ENCODE measurements around the gene NCOR1.
"Not testable (repeated sequence)": the region's sequence is repeated elsewhere in the genome, so short reads cannot be mapped to it uniquely, and the experiment has no call there.

The NCOR1 gene

DNA sequence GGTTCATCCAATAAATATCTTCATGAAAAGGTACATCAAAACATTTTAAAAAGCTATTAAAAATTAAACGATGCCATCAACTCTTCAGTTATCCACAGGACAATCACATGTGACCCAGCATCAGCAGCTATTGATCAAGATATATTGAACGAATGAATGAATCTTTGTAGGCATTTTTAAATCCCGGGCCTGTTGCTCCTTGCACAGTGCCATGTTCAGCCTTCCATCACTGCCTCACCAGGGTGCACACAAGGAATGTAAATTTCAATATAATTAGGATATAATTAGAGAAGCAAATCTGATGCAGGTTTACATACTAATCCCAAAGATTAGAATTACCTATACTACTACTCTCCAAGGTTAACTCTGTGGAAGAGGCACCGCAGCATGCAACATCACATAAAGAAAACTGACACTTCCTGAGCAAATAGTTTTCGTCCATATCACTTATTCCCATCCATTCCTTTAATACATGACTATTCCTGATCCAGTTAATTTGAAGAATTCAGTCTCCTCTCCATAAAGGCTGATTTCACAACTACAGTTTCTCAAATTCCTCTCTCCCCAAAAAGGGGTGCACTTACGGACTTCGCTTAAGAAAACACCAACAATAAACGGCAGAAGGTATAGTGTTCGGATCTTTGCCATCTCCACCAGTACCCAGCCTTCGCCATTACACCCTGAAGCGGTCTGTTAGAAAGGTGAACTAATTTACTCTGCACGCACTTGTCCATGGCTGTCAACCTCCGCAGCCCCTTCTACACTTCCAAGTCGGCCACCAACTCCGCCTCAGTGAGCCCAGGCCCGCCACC is 938 bp downstream of the NCOR1 start:
- DNase-seq = no peak

DNA sequence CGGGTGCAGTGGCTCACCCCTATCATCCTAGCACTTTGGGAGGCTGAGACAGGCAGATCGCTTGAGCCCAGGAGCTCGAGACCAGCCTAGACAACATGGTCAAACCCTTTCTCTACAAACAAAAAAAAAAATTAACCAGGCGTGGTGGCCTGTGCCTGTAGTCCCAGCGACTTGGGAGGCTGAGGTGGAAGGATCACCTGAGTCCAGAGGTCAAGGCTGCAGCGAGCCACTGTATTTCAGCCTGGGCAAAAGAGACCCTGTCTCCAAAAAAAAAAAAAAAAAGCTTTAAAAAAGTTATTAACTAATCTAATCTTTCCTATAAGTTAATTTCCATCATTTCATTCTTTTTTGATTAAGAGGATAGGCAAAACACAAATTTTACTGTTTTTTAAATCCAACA is 2.5 kb downstream of the NCOR1 start:
- DNase-seq = no peak

DNA sequence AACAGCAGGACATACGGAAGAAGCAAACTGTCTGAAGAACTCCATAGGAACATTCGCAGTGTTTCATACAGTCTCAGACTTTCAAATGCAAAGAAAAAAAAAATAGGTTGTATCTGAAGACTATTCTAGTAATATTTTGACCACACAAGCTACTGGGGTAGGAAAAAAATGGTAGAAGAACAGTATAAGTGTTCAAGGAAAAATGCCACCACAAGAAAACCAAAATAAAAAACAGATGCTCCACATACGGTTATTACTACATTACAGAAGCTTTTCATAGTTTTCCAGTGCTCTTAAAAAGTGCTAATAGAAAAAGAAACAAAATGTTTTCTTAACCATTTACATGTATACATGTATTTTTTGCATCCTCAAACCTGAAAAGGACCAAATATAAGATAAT is 3.7 kb downstream of the NCOR1 start:
- no peak for DNase-seq

DNA sequence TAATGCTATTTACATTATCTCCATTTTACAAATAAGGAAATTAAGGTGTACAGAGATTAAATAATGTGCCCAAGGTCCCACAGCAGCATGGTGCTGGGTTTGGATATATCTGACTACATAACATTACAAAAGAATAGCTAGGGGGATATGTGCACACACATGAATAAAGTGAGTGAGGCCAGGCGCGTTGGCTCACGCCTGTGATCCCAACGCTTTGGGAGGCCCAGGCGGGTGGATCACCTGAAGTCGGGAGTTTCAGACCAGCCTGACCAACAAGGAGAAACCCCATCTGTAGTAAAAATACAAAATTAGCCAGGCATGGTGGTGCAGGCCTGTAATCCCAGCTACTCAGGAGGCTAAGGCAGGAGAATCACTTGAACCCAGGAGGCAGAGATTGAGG is 10.6 kb downstream of the NCOR1 start:
- not testable (repeated sequence) for DNase-seq

DNA sequence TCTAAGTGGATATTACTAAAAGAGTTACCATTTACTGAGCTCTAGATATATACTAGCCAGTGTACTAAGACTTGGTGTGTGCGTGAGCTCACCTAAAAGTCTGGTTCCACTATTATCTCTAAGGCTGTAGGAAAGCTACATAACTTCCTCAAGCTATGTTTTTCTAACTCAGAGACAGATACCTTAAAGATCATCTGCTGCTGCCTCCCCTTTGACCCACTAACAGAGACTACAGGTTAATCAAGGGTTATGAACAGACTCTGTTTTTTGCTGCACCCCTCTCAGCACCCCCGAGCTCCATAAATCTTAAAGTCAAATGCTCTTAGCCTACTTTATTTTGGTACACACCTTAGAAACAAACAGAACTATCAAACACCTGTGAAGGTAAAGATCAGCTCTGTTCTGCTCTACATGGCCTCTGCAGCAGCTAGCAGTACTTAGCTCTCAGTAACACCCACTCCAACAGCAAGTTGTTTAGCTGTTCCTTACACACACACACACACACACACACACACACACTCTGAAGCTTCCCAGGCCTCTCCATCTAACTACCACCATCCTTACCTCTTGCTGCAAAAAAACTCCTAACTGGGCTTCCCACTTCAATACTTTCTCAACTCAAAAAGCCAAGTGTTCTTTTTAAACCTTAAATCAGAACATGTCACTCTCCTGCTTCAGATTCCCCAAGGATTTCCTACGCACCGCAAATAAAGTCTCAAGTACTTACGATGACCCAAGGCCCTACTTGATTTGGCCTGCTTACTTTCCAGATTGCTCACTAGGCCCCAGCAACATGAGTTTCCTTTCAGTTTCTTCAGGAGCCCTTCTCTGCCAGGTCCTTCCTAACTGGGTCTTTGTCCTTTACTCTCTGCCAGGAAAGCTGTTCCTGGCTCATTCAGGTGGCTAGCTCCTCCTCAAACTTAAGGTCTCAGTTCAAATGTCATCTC is 12.5 kb downstream of the NCOR1 start:
- DNase-seq = not testable (repeated sequence)

DNA sequence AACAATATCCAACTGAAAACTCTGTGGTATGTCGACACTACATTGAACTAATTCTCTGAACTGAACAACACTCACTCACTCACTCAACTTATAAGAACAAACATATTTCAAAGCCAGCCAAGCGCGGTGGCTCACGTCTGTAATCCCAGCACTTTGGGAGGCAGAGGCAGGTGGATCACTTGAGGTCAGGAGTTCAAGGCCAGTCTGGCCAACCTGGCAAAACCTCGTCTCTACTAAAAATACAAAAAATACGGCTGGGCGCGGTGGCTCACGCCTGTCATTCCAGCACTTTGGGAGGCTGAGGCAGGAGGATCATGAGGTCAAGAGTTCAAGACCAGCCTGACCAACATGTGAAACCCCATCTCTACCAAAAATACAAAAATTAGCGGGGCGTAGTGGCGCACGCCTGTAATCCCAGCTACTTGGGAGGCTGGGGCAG is 13.6 kb downstream of the NCOR1 start:
- DNase-seq = not testable (repeated sequence)

DNA sequence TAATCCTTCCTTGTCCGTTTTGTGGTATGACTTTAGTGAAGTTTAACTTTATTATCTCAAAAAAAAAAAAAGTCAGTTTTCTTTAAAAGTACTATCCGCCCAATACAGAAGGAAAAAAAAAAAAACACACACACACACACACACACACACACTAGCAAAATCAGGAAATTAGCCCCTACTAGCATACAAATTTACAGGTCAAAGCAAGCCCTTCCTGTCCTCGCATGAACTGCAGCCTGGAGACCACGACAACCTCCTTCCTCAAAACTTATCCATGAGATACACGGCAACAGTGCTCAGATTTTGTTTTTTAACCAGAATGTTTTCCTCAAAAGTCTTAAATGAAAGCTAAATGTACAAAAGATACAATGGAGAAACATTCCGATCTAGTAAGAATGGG is 16.2 kb downstream of the NCOR1 start:
- DNase-seq = no peak

DNA sequence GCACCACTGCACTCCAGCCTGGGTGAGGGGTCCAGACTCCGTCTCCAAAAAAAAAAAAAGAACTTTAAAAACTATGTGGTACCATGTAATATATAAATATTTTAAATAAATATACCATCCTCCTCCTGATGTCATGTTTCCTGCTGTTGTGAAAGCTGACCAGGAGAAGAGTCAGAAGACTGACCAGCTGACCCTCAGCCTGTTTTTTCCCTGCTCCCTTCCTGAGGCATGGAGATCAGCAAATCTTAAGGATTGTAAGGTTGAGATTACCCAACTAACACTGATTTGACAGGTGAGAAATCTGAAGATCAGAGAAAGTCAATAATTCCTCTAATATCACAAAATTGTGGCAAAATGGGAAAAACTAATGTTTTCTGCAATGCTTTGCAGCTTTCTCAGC is 18.1 kb downstream of the NCOR1 start:
- no peak for DNase-seq

DNA sequence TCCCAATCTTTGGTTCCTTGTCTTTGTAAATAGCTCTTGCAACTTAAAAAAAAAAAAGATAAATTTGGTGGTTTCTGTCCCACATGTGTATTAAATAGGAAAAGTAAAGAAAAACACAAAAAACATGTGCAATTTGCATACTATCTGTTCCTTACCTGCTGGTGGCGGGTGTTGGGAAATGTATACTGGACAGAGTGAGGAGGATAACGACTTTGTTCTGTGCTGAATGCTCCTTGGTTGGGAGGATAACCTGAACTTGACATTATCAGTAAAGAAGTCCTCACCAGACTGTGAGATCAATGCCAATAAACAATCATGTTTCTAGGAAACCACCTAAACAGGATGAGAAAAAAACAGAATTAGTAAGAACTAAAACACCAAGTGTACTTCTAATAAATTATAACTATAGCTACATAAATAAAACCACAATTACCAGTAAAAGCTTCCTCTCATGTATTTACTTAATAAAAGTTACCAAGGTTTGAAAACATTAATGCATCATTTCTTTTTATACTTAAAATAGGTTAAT is 21.0 kb downstream of the NCOR1 start:
- not testable (repeated sequence) for DNase-seq

DNA sequence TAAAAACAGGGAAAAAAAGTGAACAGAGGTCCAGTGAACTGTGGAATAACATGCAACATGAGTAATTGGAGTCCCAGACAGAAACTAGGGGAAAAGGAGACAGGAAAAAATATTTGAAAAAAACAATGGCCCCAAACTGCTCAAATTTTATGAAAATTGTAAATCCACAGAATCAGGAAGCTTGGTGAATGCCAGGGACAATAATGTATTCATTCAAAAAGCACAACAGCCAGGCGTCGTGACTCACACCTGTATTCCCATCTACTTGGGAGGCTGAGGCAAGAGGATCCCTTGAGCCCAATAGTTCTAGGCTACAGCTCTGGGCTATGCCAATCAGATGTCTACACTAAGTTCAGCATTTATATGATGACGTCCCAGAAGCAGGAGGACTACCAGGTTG is 23.7 kb downstream of the NCOR1 start:
- DNase-seq = no peak

DNA sequence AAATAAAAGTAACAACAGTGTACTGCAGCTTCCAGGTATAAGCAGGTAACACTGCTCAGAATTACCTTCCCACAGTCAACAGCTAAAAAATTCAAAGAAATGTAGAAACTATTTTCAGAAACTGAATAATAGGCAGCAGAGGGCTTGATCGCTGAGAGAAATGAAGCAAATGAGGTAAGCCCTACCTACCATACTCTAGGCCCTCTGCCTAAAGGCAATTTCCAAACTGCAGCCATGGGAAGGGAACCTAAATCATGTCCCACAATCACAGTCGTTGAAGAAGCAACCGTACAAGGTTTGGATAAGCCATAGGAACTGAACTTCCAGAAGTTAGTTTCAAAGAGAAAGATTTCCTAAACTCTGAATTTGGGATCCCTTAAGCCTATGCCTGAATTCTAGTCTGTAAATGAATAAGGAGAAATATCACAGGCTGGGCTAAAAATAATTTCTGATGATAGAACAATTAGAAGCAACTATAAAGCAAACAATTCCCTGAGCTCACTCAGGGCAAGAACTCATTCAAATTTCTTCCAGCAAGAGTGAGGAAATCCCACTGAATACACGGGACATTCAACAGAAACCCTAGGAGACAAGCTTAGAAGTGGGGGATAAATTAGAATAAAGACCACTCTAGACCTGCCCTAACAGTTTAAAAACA is 24.5 kb downstream of the NCOR1 start:
- no peak for DNase-seq

DNA sequence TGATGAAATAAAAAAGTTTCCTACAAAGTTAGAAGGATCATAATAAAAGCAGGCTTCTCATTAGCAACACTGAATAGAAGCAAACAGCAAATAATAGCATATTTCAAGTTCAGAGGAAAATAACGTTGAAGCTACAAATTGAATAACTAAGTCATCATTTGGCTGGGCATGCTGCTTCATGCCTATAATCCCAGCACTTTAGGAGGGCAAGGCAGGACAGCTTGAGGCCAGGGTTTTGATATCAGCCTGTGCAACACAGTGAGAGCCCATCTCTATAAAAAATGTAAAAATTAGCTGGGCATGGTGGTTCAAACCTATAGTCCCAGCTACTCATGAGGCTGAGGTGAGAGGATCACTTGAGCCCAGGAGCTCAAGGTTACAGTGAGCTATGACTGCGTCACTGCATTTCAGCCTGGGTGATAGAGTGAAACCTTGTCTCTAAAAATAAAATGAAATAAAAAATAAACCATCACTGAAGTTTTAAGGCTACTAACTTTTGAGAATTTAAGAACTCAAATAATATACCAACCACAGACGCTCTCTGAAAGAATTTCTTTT is 25.5 kb downstream of the NCOR1 start:
- DNase-seq = no peak

DNA sequence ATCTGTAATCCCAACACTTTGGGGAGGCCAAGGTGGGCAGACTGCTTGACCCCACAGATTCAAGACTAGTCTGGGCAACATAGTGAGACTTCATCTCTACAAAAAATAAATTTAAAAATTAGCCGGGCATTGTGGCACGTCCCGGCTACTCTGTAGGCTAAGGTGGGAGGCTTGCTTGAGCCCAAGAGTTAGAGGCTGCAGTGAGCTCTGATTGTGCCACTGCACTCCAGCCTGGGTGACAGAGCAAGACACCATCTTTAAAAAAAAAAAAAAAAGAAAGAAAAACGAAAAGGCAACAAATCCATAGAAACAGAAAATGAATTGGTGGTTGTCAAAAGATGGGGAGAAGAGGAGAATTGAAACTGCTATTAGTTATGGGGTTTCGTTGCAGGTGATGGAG is 27.7 kb downstream of the NCOR1 start:
- no peak for DNase-seq

DNA sequence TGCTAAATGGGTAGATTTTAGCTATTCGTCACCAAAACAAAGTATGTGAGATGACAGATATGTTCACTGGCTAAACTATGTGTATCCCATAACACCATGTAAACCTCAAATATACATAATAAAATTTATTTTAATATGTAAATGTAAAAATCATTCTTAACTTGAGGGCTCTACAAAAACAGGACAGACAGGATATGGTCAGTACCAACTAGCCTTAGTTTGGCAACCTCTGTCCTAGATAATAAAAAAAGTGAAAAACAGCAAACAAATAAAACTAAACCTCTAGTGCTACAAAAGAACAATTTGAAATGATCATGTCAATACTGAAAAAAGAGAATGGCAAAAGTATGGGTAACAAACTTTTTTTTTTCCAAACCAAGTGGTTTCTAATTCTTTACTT is 33.8 kb downstream of the NCOR1 start:
- DNase-seq = no peak

DNA sequence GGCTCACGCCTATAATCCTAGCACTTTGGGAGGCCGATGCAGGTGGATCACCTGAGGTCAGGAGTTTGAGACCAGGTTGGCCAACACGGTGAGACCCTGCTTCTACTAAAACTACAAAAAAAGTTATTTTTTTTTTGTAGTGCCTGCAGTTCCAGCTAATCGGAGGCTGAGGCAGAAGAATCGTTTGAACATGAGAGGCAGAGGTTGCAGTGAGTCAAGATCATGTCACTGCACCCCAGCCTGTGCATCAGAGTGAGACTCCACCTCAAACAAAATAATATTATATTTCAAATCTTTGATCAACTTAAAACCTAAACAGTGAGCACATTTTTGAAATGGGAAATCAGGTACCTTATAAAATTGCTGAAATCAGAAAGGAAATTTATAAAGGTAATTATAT is 36.5 kb downstream of the NCOR1 start:
- no peak for DNase-seq

DNA sequence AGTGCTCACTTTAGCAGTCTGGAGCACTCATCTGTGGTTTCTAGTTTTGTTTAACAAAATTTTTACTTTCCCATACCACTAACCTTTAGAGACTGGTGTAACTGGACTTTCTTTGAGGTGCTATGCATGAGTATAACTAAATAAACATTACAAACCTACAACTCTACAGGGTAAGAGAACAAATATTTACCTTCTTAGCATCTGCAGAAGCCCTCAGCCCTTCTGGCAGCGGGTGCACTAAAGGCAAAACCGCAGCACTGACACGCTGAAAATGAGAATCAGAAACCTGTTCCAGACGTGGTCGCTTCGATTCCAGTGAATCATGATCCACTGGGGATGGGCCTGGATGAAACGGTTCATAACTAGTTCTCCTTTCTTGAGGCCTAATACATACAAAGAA is 43.7 kb downstream of the NCOR1 start:
- no peak for DNase-seq

DNA sequence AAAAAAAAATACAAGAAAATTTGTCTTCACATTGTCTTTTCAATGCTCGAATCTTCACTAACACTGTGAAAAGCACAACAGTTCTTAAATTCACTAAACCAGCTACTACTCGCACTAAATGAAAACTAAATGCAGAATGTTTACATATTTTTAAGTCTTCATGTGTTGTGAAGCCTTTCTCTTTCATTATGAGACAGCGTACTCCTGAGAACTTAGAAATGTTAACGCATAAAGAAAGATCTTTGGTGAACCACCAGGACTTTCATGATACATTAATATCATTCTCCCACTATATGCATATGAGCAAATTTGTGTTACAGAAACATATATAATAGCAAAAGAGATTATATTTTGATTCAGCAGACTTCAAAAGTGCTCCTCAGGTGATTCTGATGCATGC is 48.6 kb downstream of the NCOR1 start:
- DNase-seq = not testable (repeated sequence)

DNA sequence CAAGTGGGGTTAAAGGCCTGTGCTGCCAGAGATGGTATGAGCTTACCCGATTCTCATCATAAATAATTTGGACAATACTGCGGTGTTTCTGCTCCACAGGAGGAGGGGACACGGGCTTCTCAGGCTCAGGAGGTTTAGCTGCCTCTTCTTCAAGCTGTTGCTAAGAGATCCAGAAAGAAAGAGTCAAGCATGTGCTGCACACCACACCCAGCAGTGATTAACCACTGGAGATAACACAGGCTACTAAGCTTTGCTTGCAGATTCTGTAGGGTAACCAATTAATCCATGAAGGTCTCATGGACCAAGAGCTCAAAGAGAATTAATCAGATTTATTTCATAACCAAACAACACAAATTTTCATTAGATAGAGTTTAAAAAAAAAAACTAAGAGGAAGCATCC is 56.6 kb downstream of the NCOR1 start:
- no peak for DNase-seq

DNA sequence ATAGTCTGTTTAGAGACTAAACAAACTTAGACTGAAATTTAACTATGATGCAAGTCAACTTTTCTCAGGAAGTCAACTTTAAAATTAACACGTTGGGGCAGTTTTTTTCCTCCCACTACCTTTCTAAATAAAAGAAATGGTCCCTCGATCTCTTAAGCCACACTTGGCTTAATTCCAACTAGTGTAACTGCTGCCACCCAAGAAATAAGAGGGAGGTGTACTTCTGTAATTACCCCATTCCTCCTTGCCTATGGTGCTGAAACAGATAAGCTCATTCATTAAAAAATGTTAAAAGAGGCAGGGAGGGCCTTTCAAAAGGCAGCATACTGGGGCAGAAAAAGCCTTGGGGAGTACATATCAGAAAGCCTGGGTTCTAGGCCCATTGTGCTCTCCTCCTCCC is 59.8 kb downstream of the NCOR1 start:
- no peak for DNase-seq

DNA sequence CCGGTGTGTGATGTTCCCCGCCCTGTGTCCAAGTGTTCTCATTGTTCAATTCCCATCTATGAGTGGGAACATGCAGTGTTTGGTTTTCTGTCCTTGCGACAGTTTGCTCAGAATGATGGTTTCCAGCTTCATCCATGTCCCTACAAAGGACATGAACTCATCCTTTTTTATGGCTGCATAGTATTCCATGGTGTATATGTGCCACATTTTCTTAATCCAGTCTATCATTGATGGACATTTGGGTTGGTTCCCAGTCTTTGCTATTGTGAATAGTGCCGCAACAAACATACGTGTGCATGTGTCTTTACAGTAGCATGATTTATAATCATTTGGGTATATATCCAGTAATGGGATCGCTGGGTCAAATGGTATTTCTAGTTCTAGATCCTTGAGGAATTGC is 63.0 kb downstream of the NCOR1 start:
- not testable (repeated sequence) for DNase-seq

DNA sequence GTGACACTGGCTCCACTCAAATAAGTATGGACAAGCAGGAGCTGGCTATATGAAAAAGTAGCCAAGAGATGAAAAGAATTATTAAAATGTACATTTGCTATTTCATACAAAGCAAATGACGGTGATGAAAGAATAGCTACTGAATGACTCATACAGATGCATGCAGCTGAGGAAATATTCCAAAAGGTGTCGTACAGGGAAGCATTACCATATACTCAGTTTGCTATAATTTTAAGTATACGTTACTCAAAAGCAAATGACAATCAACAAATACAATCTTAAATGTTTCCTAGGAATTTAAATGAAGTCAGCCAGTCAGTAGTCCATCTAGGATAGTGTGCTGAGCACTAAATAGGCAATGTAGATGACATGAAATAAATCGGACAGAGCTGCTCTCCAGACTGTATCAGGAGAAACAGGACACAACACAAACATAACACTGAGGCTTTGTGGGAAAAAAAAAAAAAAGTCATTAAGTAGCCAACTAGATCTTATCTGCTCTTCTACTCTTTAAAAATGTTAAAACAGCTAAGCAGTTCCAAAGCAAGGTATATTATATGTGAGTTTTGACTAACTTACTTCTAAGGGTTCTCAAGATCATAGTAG is 65.0 kb downstream of the NCOR1 start:
- DNase-seq = no peak

DNA sequence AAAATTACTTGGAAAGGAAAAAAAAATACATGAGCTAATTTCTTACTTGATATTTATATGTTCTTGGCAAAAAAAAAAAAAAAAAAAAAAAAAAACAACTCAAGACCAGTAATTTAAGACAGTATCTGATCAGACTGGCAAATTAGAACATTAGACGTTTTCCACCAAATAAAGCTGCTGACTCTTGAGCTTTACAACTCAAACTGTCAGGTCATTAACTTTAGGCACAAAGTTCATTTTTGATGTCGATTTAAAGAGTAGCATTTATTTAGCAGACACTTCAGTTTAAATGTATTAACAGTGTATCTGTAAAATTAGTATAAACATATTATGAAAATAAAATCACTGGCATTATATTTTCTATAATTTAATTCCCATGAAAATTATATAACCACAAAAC is 66.7 kb downstream of the NCOR1 start:
- no peak for DNase-seq
